IPS-NIHi7 (cell line): ENCODE results near the gene RAET1G.
"Not testable (repeated sequence)": the region's sequence is repeated elsewhere in the genome, so short reads cannot be mapped to it uniquely, and the experiment has no call there.

ENCODE experiments used
- DNase-seq: peaks from one replicate; pipeline ENCODE4 v3.0.0; 2012; ENCODE audit warnings: mixed read lengths; ENCODE audit errors: extremely low spot score

Gene RAET1G

GRCh38 chr6:149953934-149954327 is 31.0 kb upstream of the RAET1G start:
- not testable (repeated sequence) for DNase-seq

GRCh38 chr6:149953390-149953789 is 30.5 kb upstream of the RAET1G start:
- not testable (repeated sequence) for DNase-seq

GRCh38 chr6:149951626-149952025 is 28.7 kb upstream of the RAET1G start:
- DNase-seq, result no peak

GRCh38 chr6:149951096-149951495 is 28.2 kb upstream of the RAET1G start:
- no peak for DNase-seq

- DNase-seq, result no peak
Observed at GRCh38 chr6:149950423-149950822, 27.5 kb upstream of the RAET1G start.

GRCh38 chr6:149948616-149949015 is 25.7 kb upstream of the RAET1G start:
- no peak for DNase-seq

- no peak for DNase-seq
Observed at GRCh38 chr6:149948011-149948410, 25.1 kb upstream of the RAET1G start.

GRCh38 chr6:149947533-149947932 is 24.6 kb upstream of the RAET1G start:
- DNase-seq, result not testable (repeated sequence)

- DNase-seq, result not testable (repeated sequence)
Observed at GRCh38 chr6:149946631-149947030, 23.7 kb upstream of the RAET1G start.

- not testable (repeated sequence) for DNase-seq
Observed at GRCh38 chr6:149945276-149945675, 22.4 kb upstream of the RAET1G start.

- DNase-seq, result not testable (repeated sequence)
Observed at GRCh38 chr6:149943321-149943720, 20.4 kb upstream of the RAET1G start.

GRCh38 chr6:149942461-149942829 is 19.5 kb upstream of the RAET1G start:
- no peak for DNase-seq

GRCh38 chr6:149941583-149942460 is 18.9 kb upstream of the RAET1G start, which contains the start of gene ULBP2:
Gene ULBP2, plus strand, starts transcription at chr6:149942014. Its CDS starts 59 bp downstream, at chr6:149942073.
- peak; percentile 85 for DNase-seq

- no peak for DNase-seq
Observed at GRCh38 chr6:149940672-149940982, 17.7 kb upstream of the RAET1G start.

- no peak for DNase-seq
Observed at GRCh38 chr6:149939909-149940671, 17.2 kb upstream of the RAET1G start.

GRCh38 chr6:149939356-149939648 is 16.4 kb upstream of the RAET1G start:
- no peak for DNase-seq

- no peak for DNase-seq
Observed at GRCh38 chr6:149938571-149939355, 15.8 kb upstream of the RAET1G start.

- DNase-seq, result not testable (repeated sequence)
Observed at GRCh38 chr6:149938013-149938570, 15.2 kb upstream of the RAET1G start.

GRCh38 chr6:149936743-149937142 is 13.8 kb upstream of the RAET1G start:
- DNase-seq, result no peak

- DNase-seq, result no peak
Observed at GRCh38 chr6:149935668-149936067, 12.7 kb upstream of the RAET1G start.

GRCh38 chr6:149935246-149935645 is 12.3 kb upstream of the RAET1G start:
- no peak for DNase-seq
